GM19351 (cell line): ENCODE results near the gene TNIP1.
A peak's percentile ranks its signal among the peaks of the same experiment; 100 is the strongest.

Experiments used
- ATAC-seq: cut with Tn5 transposase; IDR thresholded peaks from one replicate; pipeline ENCODE4 v1.9.1; 2021; ENCODE audit warnings: mild to moderate bottlenecking, moderate library complexity; ENCODE audit not compliant: unreplicated experiment

The TNIP1 gene

DNA sequence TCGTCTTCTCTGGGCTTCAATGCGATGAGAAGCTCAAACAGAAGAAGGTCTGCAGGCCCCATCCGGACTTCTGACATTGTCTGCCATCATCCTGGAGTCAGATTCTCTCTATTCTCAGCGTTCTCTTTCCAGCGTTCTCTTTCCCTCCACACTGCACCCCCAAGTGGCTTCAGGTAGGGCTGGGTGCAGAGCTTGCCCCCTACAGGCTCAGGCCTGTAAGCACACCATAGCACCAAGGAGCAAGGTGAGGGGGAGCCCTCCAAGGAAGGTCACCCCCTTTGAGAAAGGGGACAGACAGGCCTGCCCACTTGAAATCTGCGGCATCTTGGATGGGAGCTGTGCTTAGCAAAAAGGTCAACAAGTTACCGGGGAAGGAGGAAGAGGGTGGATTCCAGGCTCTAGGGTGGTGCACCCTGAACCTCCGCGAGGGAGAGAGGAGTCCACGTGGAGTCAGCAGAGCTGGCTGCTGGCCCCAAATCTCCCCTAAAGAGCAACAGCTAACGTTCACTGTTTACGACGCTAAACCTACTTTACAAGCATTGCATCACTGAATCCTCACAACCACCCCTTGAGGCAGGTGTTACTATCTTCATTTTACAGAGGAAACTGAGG is 32.9 kb downstream of the TNIP1 start:
- peak; percentile 69 for ATAC-seq

DNA sequence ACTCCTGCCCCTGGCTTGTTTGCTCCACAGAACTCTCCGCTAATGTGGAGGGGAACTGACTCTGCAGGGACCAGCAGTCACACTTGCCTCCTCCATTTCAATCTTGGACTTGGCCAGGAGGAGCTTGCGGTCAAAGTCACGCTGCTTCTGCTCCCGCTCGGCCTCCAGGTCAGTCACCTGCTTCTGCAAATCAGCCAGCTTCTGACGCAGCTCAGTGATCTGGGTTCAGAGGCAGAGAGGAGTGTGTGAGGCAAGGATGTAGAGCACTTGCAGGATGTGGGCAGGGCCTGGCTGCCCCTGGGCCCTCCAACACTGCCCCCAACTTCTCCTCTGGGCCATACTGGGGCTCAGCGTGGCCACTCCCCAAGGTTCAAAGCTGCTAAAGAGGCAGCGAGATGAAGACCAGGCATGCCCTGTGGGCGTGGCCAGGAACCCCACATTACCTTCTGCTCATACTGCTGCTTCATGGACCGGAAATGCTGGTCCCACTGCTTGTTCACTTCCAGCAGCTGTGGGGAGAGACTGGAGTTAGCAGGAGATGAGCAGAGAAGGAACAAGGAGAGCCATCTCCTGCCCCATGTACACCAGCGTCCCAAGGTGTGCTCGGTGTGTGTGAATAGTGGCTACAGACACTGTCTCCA is 38.3 kb downstream of the TNIP1 start:
- no peak for ATAC-seq

DNA sequence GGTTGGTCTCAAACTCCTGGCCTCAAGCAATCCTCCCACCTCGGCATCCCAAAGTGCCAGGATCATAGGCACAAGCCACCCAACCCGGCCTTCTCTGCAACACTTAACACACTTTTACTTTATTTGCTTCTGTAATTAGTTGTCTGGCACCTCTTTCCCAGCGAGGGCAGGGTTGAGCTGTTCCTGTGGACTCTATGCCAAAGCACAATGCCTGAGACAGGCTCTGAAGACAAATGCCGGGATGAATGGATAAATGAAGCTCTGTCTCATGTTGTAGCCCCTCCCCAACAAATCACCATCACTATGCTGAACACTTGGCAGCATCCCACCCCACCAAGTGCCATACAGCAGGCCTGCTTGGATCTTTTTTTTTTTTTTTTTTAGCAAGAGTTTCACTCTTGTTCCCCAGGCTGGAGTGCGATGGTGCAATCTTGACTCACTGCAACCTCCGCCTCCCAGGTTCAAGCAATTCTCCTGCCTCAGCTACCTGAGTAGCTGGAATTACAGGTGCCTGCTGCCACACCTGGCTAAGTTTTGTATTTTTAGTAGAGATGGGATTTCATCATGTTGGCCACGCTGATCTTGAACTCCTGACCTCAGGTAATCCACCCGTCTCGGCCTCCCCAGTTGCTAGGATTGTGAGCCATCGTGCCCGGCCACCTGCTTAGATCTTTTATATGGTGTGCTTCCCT is 39.1 kb downstream of the TNIP1 start:
- ATAC-seq = no peak

DNA sequence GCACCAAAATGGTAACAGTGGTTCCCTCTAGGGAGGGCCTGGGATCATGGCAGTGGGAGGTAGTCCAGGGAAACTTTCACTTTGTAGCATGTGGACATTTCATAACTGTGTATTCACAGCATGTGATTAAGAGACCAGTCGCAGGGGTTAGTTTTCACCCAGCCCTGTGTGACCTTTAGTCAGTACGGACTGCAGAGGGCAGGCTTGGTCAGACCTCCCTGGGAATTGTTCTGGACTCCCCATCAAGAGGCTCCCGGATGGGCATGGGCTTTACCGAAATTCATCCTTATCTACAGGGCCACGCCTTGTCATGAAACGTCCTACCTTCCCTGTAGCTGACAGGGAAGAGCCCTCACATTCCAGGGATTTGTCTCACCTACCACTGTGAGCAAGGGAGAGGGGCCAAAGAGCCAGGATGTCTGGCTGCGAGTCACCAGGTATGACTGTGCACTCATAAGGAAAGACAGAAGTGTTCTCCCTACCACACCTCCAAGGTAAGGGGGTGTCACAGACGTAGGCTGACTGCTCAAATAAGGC is 40.6 kb downstream of the TNIP1 start:
- no peak for ATAC-seq

DNA sequence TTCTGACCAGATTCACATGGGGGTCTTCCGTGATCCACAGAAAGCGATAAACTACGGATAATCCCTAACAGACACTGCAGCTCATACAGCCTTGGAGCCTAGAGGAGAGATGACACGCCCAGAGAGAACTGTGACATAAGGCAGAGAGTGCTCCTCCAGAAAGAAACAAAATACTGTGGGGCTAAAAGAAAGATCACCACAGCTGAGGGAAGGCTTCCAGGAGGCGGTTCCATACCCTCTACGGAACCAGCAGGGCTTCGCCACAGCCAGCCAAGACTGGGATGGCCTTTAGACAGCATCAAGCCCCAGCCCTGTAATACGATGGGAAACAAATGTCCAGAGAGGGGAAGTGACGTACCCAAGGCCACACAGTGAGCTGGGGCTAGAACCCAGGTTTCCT is 41.2 kb downstream of the TNIP1 start:
- no peak for ATAC-seq

DNA sequence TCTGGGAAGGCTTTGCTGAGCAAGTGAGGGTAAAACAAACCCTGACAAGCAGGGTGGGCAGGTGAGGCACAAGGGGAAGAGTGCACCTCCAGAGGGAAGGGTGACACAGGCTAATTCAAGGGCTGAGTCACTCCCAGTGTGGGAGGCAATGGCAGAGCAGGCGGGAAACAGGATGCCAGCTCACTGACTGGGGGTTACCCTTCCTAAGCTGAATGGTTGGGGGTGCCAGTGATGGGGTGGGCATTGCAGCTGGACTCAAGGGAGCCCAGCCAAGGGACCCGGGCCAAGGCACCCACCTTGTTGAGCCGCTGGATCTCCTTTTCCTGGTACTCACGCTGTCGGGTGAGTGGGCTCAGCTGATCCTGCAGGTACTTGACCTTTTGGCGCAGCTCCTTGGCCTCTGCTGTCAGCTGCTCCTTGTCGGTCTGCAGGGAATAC is 42.0 kb downstream of the TNIP1 start:
- ATAC-seq = no peak

DNA sequence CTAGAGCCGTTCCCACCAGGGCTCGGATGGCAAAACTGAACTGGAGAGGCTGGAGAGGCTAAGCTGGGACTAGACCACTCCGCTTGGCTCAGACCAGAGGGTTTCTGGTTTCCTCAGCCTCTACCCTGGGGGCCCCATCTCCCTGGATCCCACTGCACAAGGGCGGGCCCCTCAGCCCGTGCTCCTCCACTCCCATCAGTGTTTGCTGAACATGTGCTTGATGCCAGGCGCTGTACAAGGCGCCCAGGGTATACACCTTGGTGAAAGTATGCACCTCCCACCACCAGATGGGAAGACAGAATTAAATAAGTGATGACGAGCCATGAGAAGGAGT is 42.5 kb downstream of the TNIP1 start:
- no peak for ATAC-seq

DNA sequence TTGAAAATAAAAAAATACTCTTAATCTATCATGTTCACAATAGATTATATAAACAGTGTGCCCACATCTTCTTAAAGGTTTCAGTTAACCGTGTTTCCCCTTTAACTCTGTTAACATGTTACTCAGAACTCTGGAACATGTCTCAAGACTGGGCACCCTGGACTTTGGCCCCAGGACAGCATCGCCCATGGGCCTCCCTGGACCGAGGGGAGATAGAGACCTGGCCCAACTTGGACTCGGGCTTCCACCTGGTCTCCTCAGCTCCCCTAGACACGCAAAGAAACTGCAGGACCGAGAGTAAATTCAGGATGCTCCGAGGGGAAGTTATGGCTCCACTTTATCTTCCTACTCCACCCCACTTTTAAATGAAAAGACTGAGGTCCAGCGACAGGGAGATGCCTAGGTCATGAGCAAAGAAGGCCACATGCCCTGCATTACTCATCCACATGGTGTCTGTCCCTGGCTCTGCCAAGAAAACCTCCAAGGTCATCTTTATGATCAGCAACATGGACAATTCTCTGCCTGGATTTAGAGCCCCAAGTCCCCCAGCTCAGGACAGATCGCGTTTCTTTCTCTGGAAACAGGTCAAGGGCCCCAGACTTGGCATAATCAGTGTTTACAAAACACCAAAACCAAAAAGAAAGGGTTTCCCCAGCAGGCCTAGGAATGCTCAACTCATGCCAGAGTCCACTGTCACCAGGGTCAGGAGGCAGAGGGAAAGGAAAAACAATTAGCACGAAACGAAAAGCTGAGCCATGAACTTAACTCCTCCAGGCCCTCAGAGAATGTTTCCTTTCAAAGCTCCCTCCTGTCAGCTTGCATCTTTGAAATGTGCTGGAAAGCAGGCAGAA is 43.0 kb downstream of the TNIP1 start:
- ATAC-seq = no peak

DNA sequence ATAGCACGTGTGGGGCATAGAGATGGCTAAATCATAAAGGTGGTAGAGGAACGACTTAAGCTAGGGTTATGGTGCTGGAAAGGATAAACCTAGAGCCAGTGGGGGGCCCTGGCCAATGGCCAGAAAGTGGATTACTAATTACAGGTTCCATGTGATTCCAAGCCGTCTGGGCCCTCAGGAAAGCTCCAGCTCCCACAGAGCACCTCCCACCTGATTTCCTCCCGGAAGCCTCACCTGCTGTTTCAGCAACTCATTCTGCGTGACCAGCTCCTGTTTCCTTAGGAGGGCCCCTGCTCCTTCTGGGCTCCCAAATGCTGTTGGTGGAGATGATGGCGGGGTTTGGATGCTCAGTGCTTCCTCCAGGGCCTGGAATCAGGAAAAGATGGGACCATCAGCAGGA is 44.3 kb downstream of the TNIP1 start:
- ATAC-seq = no peak

DNA sequence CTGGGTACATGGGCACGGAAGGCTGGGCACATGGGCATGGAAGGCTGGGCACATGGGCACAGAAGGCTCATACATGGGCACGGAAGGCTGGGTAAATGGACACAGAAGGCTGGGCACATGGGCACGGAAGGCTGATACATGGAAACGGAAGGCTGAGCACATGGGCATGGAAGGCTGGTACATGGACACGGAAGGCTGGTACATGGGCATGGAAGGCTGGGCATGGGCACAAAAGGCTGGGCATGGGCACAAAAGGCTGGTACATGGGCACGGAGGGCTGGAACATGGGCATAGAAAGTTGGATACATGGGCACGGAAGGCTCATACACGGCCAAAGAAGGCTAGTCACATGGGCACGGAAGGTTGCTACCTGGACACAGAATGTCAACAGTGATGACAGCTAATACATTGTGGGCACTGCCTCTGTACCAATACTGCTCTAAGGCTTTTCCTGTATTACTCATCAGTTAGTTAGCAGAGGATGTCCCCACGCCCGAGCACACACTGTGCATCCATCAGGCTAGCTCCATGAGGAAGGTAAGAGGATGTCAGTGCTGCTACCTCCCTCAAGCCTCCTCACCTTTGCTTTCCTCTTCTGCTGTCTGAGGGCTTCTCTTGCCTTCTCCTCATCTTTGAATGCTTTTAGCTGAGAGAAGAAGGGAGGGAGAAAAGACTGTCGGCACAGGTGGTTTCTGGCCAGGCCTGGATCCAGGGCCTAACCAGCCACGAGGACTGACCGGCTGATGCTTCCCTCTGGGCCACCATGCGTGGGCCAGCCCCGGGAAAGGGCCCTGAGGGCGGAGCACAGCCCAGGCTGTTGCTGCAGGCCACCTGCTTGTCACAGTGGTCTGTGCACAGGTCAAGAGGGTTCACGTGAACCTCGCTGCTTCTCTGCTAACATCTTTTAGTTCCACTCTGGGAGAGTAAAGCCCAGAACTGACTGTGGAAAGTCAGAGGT is 46.1 kb downstream of the TNIP1 start:
- no peak for ATAC-seq

DNA sequence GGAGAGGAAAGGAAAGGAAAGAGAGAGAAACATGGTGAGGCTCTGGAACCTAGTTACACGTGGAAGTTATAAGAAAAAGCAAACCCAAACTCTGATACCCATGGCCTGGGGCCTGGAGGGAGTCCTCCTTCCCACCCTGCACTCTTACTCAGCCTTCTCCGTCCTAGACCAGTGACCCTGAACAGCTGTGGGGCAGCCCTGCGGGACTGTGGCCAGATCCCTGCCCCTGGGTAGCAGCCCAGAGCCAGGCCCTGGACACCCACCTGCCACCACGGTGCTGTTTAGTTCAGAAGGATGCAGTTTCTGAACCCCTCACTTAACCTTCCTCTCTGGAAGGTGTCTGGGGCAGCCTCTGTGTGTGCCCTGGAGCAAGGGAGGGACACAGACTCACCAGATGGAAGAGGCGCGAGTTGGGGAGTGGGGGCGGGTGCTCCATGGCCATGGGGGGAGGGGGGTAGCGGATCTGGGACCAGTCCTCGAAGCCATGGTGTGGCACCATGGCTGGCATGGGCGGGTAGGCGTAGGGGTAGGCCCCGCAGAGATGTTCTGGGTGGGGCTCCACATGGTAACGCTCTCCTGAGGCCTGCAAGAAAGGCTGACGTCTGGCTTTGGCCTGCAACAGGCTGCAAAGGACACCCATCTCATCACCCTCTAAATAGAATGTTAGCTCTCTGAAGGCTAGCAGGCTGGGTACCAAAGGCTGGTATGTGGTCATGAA is 47.5 kb downstream of the TNIP1 start:
- no peak for ATAC-seq

DNA sequence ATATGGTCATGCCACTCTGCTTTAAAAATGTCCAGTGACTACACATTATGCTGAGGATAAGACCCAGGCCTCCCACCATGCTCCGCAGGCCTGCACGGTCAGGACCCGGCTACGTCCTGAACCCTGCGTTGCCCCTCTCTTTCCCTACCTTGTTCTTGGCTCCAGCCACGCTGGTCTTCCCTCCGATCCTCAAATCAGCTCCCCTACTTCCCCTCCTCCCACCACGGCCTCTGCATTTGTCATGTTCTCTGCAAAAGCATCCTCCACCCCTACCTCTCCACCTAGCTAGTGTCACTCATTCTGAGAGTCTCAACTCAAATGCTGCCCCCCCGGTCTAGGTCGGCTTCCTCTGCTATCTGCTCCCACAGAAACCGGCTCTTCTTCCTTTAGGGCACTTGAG is 49.3 kb downstream of the TNIP1 start:
- ATAC-seq = no peak

DNA sequence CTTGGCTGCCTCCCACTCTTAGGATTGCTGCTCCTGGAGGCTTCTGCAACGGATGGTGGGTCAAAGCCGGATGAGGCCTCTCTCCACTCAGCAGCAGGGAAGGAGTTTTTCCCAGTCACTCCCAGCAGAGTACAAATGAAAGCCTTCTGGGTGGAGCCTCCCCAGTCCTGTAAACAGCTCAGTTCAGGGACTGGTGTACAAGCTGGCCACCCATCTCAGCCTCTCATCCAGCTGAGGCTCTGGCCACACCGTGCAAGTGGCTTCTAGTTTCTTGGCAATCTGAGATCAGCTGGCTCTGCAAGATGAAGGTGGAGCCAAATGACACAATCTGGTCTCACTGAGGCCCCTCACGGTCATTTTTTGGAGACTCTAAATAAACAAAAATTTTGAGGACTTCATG is 50.5 kb downstream of the TNIP1 start:
- ATAC-seq = no peak

DNA sequence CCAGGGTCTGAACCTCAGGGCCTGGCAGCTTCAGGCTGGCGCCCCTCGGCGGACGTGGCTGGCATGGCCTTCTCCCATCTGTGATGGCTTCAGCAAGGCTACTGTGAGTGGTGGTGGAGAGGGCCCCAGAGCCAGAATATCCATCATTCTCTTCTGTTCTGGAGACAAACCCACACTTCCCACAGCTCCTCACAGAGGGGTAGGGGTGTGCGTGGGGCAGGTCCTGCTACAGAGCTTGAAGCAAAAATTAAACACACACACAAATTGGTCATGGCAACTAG is 50.8 kb downstream of the TNIP1 start:
- no peak for ATAC-seq

DNA sequence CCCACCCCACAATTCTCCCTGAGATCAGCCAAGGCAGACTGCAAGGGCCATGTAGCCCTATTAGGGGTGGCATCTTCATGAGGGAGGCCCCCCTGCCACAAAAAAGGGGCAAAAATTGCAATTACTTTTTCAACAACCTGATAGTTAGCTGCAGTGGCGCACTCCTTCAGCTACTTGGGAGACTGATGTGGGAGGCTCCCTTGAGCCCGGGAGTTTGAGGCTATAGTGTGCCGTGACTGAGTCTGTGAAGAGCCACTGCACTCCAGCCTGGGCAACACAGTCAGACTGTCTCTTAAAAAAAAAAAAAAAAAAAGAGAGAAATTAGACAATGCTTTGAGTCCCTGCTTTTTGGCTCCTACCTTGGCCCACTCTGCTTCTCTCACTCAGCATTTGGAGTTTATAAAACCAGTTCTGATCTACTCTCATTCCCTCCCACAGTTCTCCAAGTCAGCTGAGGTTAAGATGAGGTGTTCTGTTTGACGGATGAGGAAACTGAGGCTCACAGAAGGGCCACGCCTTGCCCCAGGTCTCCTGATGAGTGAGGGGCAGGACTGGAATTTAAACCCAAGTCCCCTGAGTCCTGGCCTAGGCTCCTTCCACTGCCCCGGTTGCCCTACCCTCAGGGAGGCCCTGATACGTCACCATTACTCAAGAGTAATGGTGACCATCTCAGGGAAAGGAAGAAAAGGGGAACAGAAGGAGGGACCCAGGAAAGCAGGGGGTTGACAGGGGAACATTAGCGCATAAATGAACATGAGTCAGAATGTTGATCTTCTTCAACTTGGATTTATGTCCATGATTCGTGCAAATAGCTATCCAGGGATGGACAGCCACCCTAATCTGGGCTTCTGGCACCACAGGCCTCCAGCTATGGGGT is 51.4 kb downstream of the TNIP1 start:
- ATAC-seq = no peak

DNA sequence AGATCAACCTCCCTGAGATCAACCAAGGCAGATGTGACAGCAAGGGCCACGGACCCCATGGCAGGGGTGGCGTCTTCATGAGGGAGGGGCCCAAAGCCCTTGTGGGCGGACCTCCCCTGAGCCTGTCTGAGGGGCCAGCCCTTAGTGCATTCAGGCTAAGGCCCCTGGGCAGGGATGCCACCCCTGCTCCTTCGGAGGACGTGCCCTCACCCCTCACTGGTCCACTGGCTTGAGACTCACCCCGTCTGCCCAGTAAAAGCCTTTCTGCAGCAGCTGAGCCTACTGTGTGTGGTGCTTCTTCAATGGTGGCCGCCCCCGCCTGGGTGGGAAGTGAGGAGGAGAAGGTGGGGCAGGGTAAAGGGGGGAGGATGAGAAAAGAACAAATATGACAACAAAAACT is 52.1 kb downstream of the TNIP1 start:
- no peak for ATAC-seq

DNA sequence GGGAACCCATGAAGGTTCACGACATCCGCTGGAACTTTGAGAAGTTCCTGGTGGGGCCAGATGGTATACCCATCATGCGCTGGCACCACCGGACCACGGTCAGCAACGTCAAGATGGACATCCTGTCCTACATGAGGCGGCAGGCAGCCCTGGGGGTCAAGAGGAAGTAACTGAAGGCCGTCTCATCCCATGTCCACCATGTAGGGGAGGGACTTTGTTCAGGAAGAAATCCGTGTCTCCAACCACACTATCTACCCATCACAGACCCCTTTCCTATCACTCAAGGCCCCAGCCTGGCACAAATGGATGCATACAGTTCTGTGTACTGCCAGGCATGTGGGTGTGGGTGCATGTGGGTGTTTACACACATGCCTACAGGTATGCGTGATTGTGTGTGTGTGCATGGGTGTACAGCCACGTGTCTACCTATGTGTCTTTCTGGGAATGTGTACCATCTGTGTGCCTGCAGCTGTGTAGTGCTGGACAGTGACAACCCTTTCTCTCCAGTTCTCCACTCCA is 52.8 kb downstream of the TNIP1 start:
- ATAC-seq = no peak

DNA sequence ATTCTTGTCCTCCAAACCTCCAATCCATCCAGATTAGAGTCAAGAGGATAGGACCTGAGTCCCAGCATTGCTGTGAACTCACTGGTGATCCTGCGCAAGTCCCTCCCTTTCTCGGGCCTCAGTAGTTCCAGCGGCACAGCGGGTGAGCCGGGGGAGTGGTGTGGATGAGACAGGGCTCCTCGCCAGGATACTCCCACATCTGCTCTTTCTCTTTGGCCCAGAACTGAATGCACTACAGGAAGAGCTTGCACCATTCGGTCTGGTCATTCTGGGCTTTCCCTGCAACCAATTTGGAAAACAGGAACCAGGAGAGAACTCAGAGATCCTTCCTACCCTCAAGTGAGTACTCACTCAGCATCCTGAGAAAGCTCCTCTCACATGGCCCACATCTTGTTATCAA is 54.2 kb downstream of the TNIP1 start:
- no peak for ATAC-seq

DNA sequence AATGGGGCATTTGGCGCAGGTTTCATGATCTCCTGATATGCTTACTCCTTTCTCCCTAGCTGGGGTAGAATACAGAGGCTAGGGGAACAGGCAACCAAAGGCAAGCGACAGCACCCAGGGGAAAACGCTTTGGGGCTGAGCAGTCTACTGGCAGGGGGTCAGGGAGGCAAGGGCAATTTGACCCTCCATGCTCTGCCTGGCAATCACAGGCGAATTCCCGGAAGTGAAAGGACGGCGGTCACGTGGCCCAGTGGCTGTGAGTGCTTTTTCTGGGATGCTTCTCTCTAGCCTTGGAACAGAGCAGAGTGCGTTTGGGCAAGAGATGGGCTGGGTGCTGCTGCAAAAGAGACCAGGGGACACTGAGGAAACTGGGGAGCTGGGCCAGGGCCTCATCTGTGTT is 54.7 kb downstream of the TNIP1 start:
- ATAC-seq = no peak
